RWPE2 (cell line): Measurements from ENCODE around the gene FUT7.

Experiments
- ATAC-seq: fragments of 200-7000 bp; cut with Tn5 transposase; 3 replicates; pipeline ENCODE4 v1.9.1; 2021; ENCODE audit warnings: low read depth
- DNase-seq: peaks from one replicate; pipeline ENCODE4 v3.0.0-alpha.2; 2020; ENCODE audit warnings: low spot score
- H3K27ac ChIP-seq: fragments of 450-650 bp; 2 replicates; pipeline ENCODE4 v1.5.1; 2017; ENCODE audit warnings: mild to moderate bottlenecking; ENCODE audit not compliant: poor library complexity, severe bottlenecking
- H3K27me3 ChIP-seq: fragments of 250-450 bp; sonication (Bioruptor Pico); 2 replicates; pipeline ENCODE4 v1.5.1; 2021; ENCODE audit warnings: mild to moderate bottlenecking, moderate library complexity; ENCODE audit not compliant: insufficient read depth, poor library complexity, severe bottlenecking
- H3K36me3 ChIP-seq: fragments of 250-450 bp; sonication (Bioruptor Pico); 2 replicates; pipeline ENCODE4 v1.5.1; 2020; ENCODE audit warnings: low read depth, mild to moderate bottlenecking, moderate library complexity
- H3K4me1 ChIP-seq: fragments of 250-450 bp; sonication (Bioruptor Pico); 2 replicates; pipeline ENCODE4 v1.5.1; 2021; ENCODE audit warnings: mild to moderate bottlenecking, moderate library complexity; ENCODE audit not compliant: insufficient read depth, poor library complexity, severe bottlenecking
- H3K4me3 ChIP-seq: fragments of 250-450 bp; sonication (Bioruptor Pico); 2 replicates; pipeline ENCODE4 v1.5.1; 2021; ENCODE audit warnings: mild to moderate bottlenecking, moderate library complexity; ENCODE audit not compliant: severe bottlenecking
- H3K9me3 ChIP-seq: fragments of 250-450 bp; sonication (Bioruptor Pico); 2 replicates; pipeline ENCODE4 v1.5.1; 2021; ENCODE audit warnings: mild to moderate bottlenecking, moderate library complexity; ENCODE audit not compliant: severe bottlenecking
- TF ChIP-seq, protein P1 (sequence below): fragments of 450-650 bp; IDR thresholded peaks from one replicate; pipeline ENCODE4 v1.5.1; 2017; ENCODE audit warnings: mild to moderate bottlenecking, moderate library complexity; ENCODE audit not compliant: poor library complexity, severe bottlenecking

The FUT7 gene

DNA sequence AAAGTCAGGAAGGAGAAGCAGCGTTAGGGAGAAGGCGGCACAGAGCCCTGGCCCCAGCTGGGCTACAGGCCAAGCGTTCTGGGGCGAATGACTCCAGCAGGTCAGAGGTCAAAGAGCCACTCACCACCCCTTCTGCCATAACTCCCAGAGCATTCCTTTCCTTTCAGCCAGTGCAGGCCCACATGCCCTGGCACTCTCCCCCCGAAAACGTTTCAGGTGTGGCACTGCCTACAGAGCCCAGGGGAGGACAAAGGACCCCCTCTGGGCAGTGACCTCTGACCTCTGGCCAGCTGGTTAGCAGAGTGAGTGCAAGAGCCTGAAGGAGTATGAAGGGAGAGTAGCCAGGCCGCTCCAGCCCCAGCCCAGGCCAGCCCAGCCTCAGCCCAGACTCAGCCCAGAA lies 8.7 kb downstream of the FUT7 start:
- ATAC-seq = no peak
- no peak overlapping the region for H3K4me3 ChIP-seq

DNA sequence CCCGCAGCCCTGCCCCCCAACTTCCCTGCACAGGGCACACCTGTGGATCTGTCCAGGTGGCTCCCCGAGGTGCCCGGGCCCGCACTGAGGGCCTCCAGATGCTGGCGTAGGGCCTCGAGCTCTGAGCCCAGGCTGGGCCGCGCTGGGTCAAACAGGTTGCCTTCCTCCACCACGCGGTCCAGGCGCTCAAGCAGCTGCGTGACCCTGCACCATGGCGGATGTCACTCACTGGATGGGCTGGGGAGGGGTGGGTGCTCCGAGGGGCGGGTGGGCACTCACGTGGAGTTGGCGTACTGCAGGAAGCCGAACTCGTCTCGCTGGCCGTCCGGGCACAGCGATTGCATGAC lies 9.3 kb downstream of the FUT7 start:
- Histone ChIP-seq H3K4me3 (no peak overlapping the region), H3K9me3 (no peaks in the 10 kb centered on the region), H3K36me3 (no peaks in the 10 kb centered on the region), H3K27me3 (no peaks in the 10 kb centered on the region), H3K27ac (no peak overlapping the region), H3K4me1 (no peaks in the 10 kb centered on the region)
- TF ChIP-seq, protein P1, sequence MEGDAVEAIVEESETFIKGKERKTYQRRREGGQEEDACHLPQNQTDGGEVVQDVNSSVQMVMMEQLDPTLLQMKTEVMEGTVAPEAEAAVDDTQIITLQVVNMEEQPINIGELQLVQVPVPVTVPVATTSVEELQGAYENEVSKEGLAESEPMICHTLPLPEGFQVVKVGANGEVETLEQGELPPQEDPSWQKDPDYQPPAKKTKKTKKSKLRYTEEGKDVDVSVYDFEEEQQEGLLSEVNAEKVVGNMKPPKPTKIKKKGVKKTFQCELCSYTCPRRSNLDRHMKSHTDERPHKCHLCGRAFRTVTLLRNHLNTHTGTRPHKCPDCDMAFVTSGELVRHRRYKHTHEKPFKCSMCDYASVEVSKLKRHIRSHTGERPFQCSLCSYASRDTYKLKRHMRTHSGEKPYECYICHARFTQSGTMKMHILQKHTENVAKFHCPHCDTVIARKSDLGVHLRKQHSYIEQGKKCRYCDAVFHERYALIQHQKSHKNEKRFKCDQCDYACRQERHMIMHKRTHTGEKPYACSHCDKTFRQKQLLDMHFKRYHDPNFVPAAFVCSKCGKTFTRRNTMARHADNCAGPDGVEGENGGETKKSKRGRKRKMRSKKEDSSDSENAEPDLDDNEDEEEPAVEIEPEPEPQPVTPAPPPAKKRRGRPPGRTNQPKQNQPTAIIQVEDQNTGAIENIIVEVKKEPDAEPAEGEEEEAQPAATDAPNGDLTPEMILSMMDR = no peak
- no peak for DNase-seq
- ATAC-seq = no peak

More for the DNA sequence above, 8.7 kb downstream of the FUT7 start:
- no peak for DNase-seq
- TF ChIP-seq, protein P1 = no peak
- H3K9me3 ChIP-seq = no peaks in the 10 kb centered on the region
- H3K27me3 ChIP-seq = no peaks in the 10 kb centered on the region
- no peaks in the 10 kb centered on the region for H3K4me1 ChIP-seq
- no peaks in the 10 kb centered on the region for H3K36me3 ChIP-seq
- H3K27ac ChIP-seq = no peak overlapping the region

DNA sequence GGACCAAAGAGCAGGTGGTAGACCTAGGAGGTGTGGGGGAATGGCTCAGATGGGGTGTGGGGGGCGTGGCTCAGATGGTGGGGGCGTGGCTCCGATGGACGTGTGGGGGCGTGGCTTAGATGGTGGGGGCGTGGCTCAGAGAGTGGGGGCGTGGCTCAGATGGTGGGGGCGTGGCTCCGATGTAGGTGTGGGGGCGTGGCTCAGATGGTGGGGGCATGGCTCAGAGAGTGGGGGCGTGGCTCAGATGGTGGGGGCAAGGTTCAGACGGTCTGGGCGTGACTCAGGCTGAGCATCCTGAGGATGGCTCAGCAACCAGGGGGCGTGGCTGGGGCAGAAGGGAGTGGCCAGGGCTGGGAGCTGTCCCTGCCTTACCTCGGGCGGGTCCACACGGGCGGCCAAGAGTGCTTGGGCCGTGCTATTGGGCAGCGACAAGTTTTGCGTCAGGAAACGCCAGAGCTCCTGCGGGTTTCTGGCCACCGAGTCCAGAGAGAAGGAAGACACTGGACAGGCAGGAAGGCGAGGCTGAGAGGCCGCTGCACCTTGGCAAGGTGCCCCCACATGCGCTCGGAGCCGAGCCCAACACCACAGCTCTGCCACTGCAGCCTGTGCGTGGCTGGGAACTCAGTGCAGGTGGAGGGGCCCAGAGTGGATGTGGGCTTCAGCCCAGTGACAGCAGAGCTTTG lies 9.8 kb downstream of the FUT7 start:
- ATAC-seq = peak; percentile 78
- no peaks in the 10 kb centered on the region for H3K36me3 ChIP-seq
- H3K27me3 ChIP-seq = no peaks in the 10 kb centered on the region
- no peaks in the 10 kb centered on the region for H3K9me3 ChIP-seq
- H3K27ac ChIP-seq = no peak overlapping the region
- TF ChIP-seq, protein P1 = no peak
- peak; percentile 97 for DNase-seq
- H3K4me3 ChIP-seq = no peak overlapping the region
- no peaks in the 10 kb centered on the region for H3K4me1 ChIP-seq

DNA sequence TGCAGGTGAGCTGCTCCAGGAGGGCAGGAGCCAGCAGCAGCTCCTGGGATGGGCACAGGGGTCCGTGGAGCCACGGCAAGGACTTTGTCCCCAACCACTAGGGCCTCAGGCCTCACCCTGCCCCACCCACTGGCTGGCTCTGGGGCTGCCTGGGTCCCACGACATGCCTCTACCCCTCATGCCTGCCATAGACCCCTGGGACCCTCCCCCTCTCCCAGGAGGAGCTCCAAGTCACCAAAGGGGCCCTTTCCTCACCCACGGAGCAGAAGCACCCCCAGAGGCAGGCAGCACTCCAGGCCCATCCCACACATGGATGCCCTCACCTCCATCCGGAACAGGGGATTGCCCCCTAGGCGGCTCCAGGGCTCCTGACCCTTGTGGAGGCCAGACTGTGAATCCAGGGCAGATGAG lies 10.3 kb downstream of the FUT7 start:
- Histone ChIP-seq H3K27ac (no peak overlapping the region), H3K4me1 (no peaks in the 10 kb centered on the region), H3K9me3 (no peaks in the 10 kb centered on the region), H3K36me3 (no peaks in the 10 kb centered on the region), H3K4me3 (no peak overlapping the region), H3K27me3 (no peaks in the 10 kb centered on the region)
- no peak for ATAC-seq
- TF ChIP-seq, protein P1 = no peak
- DNase-seq = no peak

DNA sequence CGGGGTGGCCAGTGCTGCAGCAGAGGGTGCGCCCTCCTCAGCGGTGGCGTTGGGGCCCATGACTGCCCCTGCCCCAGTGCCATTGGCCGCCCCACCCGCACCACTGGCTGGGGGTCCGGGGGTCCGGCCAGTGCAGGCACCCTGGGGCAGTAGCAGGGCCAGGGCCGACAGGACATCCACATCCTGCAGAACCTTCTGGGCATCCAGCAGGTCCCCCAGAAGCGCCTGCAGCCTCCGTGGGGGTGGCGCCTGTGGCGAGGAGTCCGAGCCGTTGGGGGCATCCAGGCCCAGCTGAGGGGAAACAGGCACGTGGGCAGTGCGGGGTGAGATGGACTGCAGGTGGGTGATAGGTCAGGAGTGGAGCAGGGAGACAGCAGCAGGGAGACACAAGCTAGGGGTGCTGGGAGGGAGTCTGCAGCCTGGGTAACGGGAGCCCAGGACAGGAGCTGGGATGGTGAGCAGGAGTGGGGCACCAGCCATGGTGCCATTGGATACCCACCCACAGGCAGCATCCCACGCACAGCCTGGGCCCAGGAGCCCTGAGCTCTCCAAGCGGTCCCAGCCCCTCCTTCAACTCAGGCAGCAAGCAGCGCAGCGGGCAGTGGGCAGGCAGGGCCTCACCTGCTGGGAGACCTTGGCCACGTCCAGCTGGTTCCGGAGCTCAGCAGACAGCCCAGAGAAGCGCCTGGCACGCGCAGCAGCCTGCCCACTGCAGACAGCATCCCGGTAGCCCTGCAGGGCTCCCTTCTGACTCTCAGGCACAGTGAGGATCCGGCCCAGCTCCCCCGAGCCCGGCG lies 10.9 kb downstream of the FUT7 start:
- H3K9me3 ChIP-seq = no peaks in the 10 kb centered on the region
- TF ChIP-seq, protein P1 = no peak
- H3K36me3 ChIP-seq = no peaks in the 10 kb centered on the region
- ATAC-seq (no peak), DNase-seq (no peak)
- H3K27ac ChIP-seq = no peak overlapping the region
- no peak overlapping the region for H3K4me3 ChIP-seq
- no peaks in the 10 kb centered on the region for H3K27me3 ChIP-seq
- no peaks in the 10 kb centered on the region for H3K4me1 ChIP-seq
